HL-60 (cell line): ENCODE data around the gene SPACA6.

Experiments
- DNase-seq, 2 experiments: peaks; one replicate each; pipeline ENCODE4 v3.0.0-alpha.2; 2010 to 2020; ENCODE audit warnings: low read depth in 1 of 2, low spot score in 1 of 2
- H3K27ac ChIP-seq: fragments of 250-450 bp; sonication (Bioruptor Pico); replicated peaks from 2 replicates; pipeline ENCODE4 v1.5.1; 2020; ENCODE audit warnings: mild to moderate bottlenecking, moderate library complexity
- H3K27me3 ChIP-seq: fragments of 250-450 bp; sonication (Bioruptor Pico); 2 replicates; pipeline ENCODE4 v1.5.1; 2021; ENCODE audit warnings: mild to moderate bottlenecking, moderate library complexity; ENCODE audit not compliant: insufficient read depth, poor library complexity, severe bottlenecking
- H3K4me3 ChIP-seq: replicated peaks from 2 replicates; pipeline ENCODE4 v1.5.1; 2011; ENCODE audit warnings: mild to moderate bottlenecking, control low read depth, low read length; ENCODE audit not compliant: insufficient read depth
- GABPA ChIP-seq: IDR thresholded peaks from 2 replicates; pipeline ENCODE4 v1.6.1; 2012; ENCODE audit warnings: low read depth
- POLR2AphosphoS5 ChIP-seq: IDR thresholded peaks from 2 replicates; pipeline ENCODE4 v1.6.1; 2012; ENCODE audit warnings: low read depth
- REST ChIP-seq: IDR thresholded peaks from 2 replicates; pipeline ENCODE4 v1.6.1; 2012; ENCODE audit warnings: low read depth; ENCODE audit not compliant: insufficient replicate concordance
- SPI1 ChIP-seq: IDR thresholded peaks from 2 replicates; pipeline ENCODE4 v1.6.1; 2012; ENCODE audit warnings: low read depth, mild to moderate bottlenecking, borderline replicate concordance
- TF ChIP-seq, protein P1 (sequence below): IDR thresholded peaks from one replicate; pipeline ENCODE4 v1.5.1; 2011; ENCODE audit warnings: low read length, control low read depth, inconsistent platforms; ENCODE audit not compliant: insufficient read depth

The SPACA6 gene

DNA sequence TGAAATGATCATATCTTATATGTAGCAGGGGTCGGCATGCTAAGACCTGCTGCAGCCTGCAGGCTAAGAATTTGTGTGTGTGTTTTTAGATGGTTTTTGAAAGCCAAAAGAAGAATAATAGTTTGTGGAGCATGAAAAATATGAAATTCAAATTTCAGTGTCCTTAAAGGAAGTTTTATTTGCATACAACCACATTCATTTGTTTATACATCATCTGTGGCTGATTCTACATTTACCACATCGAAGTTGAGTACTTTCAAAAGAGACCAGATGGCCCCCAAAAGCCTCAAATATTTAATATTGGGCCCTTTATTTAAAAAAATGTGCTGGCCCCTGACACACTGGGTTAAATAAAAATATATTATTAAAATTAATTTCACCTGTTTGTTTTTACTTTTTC is 29.4 kb downstream of the SPACA6 start:
- no peak for DNase-seq
- TF ChIP-seq, protein P1, sequence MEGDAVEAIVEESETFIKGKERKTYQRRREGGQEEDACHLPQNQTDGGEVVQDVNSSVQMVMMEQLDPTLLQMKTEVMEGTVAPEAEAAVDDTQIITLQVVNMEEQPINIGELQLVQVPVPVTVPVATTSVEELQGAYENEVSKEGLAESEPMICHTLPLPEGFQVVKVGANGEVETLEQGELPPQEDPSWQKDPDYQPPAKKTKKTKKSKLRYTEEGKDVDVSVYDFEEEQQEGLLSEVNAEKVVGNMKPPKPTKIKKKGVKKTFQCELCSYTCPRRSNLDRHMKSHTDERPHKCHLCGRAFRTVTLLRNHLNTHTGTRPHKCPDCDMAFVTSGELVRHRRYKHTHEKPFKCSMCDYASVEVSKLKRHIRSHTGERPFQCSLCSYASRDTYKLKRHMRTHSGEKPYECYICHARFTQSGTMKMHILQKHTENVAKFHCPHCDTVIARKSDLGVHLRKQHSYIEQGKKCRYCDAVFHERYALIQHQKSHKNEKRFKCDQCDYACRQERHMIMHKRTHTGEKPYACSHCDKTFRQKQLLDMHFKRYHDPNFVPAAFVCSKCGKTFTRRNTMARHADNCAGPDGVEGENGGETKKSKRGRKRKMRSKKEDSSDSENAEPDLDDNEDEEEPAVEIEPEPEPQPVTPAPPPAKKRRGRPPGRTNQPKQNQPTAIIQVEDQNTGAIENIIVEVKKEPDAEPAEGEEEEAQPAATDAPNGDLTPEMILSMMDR, result no peak
- TF ChIP-seq SPI1, result no peak
- no peak for TF ChIP-seq POLR2AphosphoS5
- TF ChIP-seq REST, result no peak
- no peak for TF ChIP-seq GABPA
- no peak overlapping the region for H3K27ac ChIP-seq
- H3K27me3 ChIP-seq, result no peaks in the 10 kb centered on the region
- H3K4me3 ChIP-seq, result no peak overlapping the region

DNA sequence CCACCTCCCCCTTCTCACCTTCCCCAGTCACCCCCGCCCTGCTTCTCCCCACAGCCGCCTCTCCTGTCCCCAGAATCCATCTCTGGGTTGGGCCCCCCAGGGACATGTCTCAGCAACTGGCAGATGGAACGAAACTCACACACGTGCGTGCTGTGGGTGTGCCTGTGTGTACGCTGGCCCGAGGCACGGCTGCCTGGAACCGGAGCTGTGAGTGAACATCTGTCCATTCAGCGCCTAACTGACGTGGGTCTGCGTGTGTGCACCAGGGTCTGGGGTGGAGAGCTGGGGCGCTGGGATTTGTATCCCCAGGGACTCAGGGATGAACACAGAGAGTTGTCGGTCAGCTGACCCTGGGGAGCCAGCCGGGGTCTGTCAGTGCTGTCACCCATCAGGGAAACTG is 31.4 kb downstream of the SPACA6 start:
- TF ChIP-seq SPI1, result no peak
- TF ChIP-seq, protein P1, result no peak
- TF ChIP-seq POLR2AphosphoS5, result no peak
- TF ChIP-seq REST, result no peak
- no peak for TF ChIP-seq GABPA
- Histone ChIP-seq H3K27me3 (no peaks in the 10 kb centered on the region), H3K27ac (no peak overlapping the region), H3K4me3 (no peak overlapping the region)
- no peak for DNase-seq

DNA sequence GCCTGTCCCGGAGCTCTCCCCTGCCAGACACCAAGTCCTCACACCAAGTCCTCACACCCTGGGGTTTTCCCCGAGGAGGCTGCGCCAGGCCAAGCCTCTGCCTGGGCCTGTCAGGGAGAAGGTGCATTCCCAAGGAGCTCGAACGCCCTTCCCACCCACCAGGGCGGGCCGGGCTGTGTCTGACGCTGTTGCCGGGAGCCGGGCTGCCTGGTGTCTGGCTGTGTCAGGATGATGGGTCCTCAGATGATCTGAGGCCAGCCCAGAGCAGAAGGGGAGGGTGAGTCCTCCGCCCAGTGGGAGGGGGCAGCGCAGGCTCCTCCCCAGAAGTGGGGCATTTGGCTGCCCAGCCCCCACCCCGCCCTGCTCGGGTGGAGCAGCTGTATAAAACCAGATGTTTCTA is 32.9 kb downstream of the SPACA6 start:
- H3K4me3 ChIP-seq, result no peak overlapping the region
- no peak for TF ChIP-seq SPI1
- TF ChIP-seq GABPA, result no peak
- TF ChIP-seq, protein P1, result no peak
- no peak for TF ChIP-seq REST
- no peak for TF ChIP-seq POLR2AphosphoS5
- no peak for DNase-seq
- H3K27me3 ChIP-seq, result no peaks in the 10 kb centered on the region
- no peak overlapping the region for H3K27ac ChIP-seq
